Activated T-cell treated with anti-CD3 and anti-CD28 coated beads, Interleukin-2, amount 50 U/mL, for 24 hours (primary cell): ENCODE data around the gene SERPINB6.
"Not testable (repeated sequence)": the region's sequence is repeated elsewhere in the genome, so short reads cannot be mapped to it uniquely, and the experiment has no call there.

Experiments
- DNase-seq: peaks from one replicate; pipeline ENCODE4 v3.0.0-alpha.2; 2020
- H3K27ac Mint-ChIP-seq: 2 replicates; pipeline ENCODE4 v1.8.0; 2020; ENCODE audit warnings: mild to moderate bottlenecking, mixed read lengths
- H3K27me3 Mint-ChIP-seq: 2 replicates; pipeline ENCODE4 v1.8.0; 2020; ENCODE audit warnings: mixed read lengths
- H3K36me3 Mint-ChIP-seq: 2 replicates; pipeline ENCODE4 v1.8.0; 2020; ENCODE audit warnings: low read depth, mixed read lengths
- H3K4me1 Mint-ChIP-seq: 2 replicates; pipeline ENCODE4 v1.8.0; 2020; ENCODE audit warnings: low read depth, mixed read lengths
- H3K4me3 Mint-ChIP-seq: 2 replicates; pipeline ENCODE4 v1.8.0; 2020; ENCODE audit warnings: mild to moderate bottlenecking, moderate library complexity, mixed read lengths
- H3K9me3 Mint-ChIP-seq: 2 replicates; pipeline ENCODE4 v1.8.0; 2020; ENCODE audit warnings: mixed read lengths

The SERPINB6 gene

DNA sequence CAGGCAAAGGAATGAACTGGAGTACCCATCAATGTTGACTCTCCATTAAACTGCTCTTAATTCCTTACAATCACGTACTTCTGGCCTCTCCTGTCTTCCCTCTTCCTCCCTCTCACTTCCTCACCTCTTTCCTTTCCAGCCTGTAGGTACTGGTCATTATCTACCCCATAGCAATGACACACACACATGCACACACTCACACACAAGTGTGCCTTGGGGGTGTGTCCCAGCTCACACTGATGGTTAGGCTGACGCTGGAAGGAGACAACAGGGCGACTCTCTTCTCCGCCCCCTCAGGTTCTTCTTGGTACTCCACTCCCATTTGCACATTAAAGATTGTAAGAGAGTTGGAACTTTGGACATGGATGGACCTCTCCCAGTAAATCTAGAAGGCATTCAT lies 54.3 kb downstream of the SERPINB6 start:
- Mint-ChIP-seq H3K9me3 (no peaks in the 10 kb centered on the region), H3K4me1 (peaks cover 10% of the 10 kb centered on the region), H3K4me3 (no peak overlapping the region), H3K27me3 (no peaks in the 10 kb centered on the region), H3K27ac (no peak overlapping the region), H3K36me3 (no peaks in the 10 kb centered on the region)
- no peak for DNase-seq

DNA sequence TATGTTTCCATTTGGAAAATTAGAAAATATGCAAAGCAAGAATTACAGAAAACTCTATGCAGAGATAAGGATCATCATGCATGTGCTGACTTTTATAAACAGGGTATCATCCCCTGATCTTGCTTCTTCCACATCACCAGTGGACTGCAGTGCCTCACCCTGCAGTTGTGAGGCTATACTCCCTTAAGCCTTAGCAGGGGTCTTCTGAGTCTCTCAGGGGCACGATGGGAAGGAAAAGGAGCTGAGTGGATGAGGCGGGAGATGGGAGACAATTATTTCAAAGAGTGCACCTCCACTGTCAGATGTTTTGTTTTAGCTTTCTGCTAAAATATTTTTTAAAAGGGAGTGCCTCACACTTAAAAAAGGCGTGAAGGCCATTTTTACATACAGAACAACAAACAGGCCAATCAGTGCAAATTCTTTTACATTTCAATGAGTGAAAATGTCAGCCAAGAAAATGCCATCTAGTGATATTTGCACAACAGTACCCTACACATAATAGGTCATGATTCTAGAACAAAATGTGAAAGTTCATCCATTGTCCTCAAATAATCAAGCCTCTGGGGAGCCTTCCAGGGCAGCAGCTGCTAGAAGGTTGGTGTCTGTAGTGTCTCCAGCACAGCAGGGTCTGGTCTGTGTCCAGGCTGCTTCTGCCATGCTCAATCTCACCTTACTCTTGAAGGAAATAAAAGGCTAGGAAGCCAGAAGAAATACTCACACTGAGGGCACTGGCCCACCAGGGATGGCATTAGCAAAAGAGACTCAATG lies 55.0 kb downstream of the SERPINB6 start:
- DNase-seq = no peak
- H3K4me3 Mint-ChIP-seq = no peak overlapping the region
- H3K27me3 Mint-ChIP-seq = no peaks in the 10 kb centered on the region
- no peaks in the 10 kb centered on the region for H3K36me3 Mint-ChIP-seq
- H3K4me1 Mint-ChIP-seq = peaks cover 15% of the 10 kb centered on the region
- no peaks in the 10 kb centered on the region for H3K9me3 Mint-ChIP-seq
- H3K27ac Mint-ChIP-seq = no peak overlapping the region

DNA sequence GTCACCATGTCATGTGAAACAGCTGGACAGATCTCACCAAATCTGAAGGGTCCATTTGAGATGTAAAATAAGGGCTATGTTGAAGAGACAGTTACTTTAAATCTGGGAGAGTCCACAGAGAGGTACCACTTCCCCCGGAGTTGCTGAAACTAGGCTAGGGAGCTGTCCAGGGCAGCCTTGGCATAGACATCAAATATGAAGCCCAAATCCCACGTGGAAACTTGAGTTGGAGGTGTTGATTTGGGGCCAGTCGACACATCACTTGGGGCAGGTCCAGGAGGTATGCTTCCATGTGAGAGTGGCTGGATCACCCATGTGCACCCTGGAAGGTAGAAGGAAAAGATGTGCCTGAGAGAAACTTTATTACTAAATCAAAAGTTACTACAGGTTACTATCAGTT lies 56.2 kb downstream of the SERPINB6 start:
- Mint-ChIP-seq H3K4me3 (no peak overlapping the region), H3K27me3 (no peaks in the 10 kb centered on the region), H3K4me1 (peaks cover 25% of the 10 kb centered on the region), H3K36me3 (no peaks in the 10 kb centered on the region), H3K9me3 (no peaks in the 10 kb centered on the region), H3K27ac (no peak overlapping the region)
- DNase-seq = no peak

DNA sequence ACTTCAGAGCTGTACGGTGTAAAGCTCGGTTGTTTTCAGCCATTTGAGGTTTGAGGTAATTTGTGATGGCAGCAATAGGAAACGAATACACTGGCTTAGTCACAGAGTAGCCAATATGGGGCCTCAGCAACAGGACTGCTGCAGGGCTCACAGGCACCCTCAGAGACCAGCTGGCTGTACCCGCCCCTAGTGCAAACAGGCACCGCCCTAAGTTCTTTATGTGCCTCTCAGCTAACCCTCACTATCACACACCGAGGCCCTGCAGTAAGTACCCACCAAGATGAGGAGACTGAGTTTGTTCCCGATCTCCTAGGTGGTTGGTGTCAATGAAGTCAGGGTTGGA lies 57.1 kb downstream of the SERPINB6 start:
- H3K27me3 Mint-ChIP-seq = no peaks in the 10 kb centered on the region
- DNase-seq = no peak
- peaks cover 30% of the 10 kb centered on the region for H3K4me1 Mint-ChIP-seq
- H3K9me3 Mint-ChIP-seq = no peaks in the 10 kb centered on the region
- H3K36me3 Mint-ChIP-seq = no peaks in the 10 kb centered on the region
- H3K4me3 Mint-ChIP-seq = no peak overlapping the region
- H3K27ac Mint-ChIP-seq = no peak overlapping the region

GRCh38 chr6:2913621-2914317 lies 57.6 kb downstream of the SERPINB6 start:
- Mint-ChIP-seq H3K9me3 (no peaks in the 10 kb centered on the region), H3K36me3 (no peaks in the 10 kb centered on the region), H3K4me3 (no peak overlapping the region), H3K27ac (no peak overlapping the region), H3K4me1 (peaks cover 29% of the 10 kb centered on the region), H3K27me3 (no peaks in the 10 kb centered on the region)
- no peak for DNase-seq

GRCh38 chr6:2911171-2911570 lies 60.2 kb downstream of the SERPINB6 start:
- H3K9me3 Mint-ChIP-seq = no peaks in the 10 kb centered on the region
- peaks cover 43% of the 10 kb centered on the region for H3K4me1 Mint-ChIP-seq
- no peak overlapping the region for H3K4me3 Mint-ChIP-seq
- no peak overlapping the region for H3K27ac Mint-ChIP-seq
- H3K27me3 Mint-ChIP-seq = no peaks in the 10 kb centered on the region
- no peak for DNase-seq
- H3K36me3 Mint-ChIP-seq = no peaks in the 10 kb centered on the region

- no peaks in the 10 kb centered on the region for H3K9me3 Mint-ChIP-seq
- H3K27ac Mint-ChIP-seq = peak overlapping the region; percentile 60
- no peak for DNase-seq
- no peaks in the 10 kb centered on the region for H3K27me3 Mint-ChIP-seq
- peaks cover 43% of the 10 kb centered on the region for H3K4me1 Mint-ChIP-seq
- no peak overlapping the region for H3K4me3 Mint-ChIP-seq
- H3K36me3 Mint-ChIP-seq = no peaks in the 10 kb centered on the region
These were observed 61.6 kb downstream of the SERPINB6 start for GRCh38 chr6:2909718-2910117.

DNA sequence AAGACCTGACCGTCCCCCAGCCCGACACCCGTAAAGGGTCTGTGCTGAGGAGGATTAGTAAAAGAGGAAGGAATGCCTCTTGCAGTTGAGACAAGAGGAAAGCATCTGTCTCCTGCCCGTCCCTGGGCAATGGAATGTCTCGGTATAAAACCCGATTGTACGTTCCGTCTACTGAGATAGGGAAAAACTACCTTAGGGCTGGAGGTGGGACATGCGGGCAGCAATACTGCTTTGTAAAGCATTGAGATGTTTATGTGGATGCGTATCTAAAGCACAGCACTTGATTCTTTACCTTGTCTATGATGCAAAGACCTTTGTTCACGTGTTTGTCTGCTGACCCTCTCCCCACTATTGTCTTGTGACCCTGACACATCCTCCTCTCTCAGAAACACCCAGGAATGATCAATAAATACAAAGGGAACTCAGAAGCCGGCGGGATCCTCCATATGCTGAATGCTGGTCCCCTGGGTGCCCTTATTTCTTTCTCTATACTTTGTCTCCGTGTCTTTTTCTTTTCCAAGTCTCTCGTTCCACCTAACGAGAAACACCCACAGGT lies 62.2 kb downstream of the SERPINB6 start:
- H3K27ac Mint-ChIP-seq, DNase-seq, H3K4me3 Mint-ChIP-seq, H3K9me3 Mint-ChIP-seq, H3K27me3 Mint-ChIP-seq, H3K36me3 Mint-ChIP-seq: not testable (repeated sequence)
- H3K4me1 Mint-ChIP-seq = peaks cover 45% of the 10 kb centered on the region

DNA sequence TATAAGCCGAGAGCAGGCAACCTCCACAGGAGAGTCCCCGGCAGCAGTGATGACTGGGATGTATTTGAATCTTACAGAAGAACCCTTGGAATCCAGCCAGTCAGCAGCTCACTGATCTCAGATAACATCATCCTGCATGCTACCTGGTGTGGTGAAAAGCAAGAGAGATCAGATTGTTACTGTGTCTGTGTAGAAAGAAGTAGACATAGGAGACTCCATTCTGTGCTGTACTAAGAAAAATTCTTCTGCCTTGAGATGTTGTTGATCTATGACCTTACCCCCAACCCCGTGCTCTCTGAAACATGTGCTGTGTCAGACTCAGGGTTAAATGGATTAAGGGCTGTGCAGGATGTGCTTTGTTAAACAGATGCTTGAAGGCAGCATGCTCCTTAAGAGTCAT lies 62.9 kb downstream of the SERPINB6 start:
- peaks cover 45% of the 10 kb centered on the region for H3K4me1 Mint-ChIP-seq
- H3K9me3 Mint-ChIP-seq, H3K27me3 Mint-ChIP-seq, H3K4me3 Mint-ChIP-seq, H3K36me3 Mint-ChIP-seq, DNase-seq: not testable (repeated sequence)
- peak overlapping the region; percentile 23 for H3K27ac Mint-ChIP-seq

DNA sequence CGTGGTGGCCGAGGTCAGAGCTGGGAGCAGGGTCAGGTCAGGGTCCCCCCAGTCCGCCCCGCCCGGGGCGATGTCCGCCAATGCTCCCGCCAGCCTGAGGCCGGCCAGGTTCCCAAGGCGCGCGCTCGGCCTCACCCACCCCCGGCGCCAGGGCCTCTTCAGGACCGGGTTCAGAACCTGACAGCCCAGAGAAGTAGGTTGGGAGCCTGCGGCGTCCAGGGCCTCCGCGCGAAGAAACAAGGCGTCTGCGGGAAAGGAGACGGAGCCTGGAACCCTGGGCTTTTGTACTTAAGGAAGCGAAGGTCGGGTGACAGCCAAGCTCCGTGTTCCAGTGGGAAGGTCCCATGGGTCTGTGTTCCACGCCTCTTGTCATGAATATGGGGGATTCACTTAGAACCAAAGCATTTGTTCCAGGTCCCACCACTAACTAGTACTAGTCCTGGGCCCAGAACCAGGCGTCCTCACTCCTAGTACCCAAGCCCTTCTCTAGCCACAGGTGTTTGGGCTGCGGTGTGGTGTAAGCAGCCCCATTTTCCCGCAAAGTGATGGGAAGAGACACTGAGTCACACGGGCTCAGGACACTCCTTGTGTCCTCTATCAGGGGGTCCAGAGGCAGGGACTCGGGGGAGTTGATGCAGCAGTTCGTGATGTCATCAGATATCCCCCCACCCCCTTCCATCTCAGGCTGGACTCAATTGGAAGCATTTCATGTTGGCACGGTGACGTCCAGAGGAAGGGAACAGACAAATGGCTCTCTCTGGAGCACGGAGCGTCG lies 67.8 kb downstream of the SERPINB6 start:
- H3K27ac Mint-ChIP-seq = peak overlapping the region; percentile 96

DNA sequence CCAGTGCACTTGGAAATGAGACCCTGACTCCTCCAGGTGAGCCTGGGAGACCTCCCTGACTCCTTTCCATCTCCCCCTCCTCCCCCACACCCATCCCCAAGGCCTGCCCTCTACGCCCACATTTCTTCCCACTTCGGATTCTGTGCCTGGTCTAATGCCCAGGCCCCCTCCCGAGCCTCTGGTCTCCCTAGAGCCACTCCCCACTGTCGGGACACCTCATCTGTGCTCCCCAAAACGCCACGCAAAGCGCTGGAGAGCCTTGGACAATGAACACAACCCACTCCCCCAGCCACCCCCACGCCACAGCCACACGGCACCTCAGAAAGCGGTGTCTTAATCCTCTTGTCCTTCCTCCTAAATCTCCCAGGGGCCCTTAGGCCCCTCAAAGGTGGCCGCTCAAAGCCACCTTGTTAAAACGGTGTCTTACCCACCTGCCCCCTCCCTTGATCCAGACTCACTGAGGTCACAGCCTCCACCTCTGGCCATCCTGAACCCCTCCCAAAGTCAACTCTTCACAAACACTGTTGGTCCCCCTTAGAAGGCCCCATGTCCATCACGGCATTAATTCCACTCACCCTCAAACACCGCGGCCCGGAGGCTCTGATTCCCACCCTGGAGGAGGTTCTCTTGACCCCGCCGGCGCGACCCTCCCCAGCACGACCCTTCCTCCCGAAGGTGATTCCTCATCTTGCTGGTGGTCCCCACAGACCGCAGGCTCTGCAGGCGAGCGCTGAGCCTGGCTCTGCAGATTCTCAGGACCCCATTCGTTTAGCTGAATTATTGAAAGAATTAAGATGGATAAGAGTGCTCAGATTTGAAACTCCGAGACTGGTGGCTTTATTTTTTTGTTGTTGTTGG lies 69.5 kb downstream of the SERPINB6 start:
- not testable (repeated sequence) for H3K9me3 Mint-ChIP-seq, DNase-seq, H3K27me3 Mint-ChIP-seq
- Mint-ChIP-seq H3K4me3 (peak overlapping the region; percentile 96), H3K4me1 (peaks cover 52% of the 10 kb centered on the region), H3K27ac (peak overlapping the region; percentile 96), H3K36me3 (peaks cover 58% of the 10 kb centered on the region)

More for the DNA sequence above, 67.8 kb downstream of the SERPINB6 start:
- not testable (repeated sequence) for H3K9me3 Mint-ChIP-seq, DNase-seq, H3K27me3 Mint-ChIP-seq
- Mint-ChIP-seq H3K4me3 (peak overlapping the region; percentile 96), H3K4me1 (peaks cover 52% of the 10 kb centered on the region), H3K36me3 (peaks cover 40% of the 10 kb centered on the region)

DNA sequence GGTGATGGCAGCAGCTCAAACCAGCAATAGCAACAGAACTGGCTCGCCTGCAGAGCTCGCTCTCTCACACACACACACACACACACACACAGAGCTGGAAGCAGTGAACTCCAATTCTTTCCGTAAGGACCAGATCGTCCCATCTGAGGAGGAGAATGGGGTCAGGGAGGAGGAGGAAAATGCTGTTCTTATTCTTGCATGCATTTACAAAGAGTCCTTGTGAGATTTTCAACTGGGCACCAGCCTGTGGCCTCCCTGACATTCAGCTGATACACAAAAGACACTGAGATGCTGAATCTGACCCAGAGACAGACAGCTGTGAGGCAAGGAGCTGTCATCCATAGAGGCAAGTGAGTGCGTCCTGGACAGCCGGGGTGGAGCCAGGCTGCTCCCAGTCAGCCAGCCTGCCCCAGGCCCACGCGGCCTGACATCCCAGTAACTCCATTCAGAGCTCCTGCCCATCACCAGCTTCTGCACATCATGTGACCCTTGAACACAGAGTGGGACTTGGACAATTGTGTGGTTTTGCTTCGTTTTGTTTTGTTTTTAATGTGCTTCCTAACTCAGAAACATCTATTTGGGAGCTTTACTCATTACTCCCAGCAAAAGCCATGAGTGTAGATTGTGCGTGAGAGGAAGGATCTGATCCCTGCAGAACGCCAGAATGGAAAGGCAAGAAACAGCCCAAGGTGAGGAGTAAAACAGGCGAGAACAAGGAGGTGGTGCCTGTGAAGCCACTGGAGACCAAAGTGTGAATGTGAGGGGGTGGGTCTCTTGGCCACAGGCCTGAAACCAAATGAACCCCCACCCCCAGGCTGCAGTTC lies 70.3 kb downstream of the SERPINB6 start:
- H3K27ac Mint-ChIP-seq = peak overlapping the region; percentile 96
- DNase-seq = no peak
- H3K27me3 Mint-ChIP-seq = no peaks in the 10 kb centered on the region
- peaks cover 66% of the 10 kb centered on the region for H3K36me3 Mint-ChIP-seq
- peak overlapping the region; percentile 96 for H3K4me3 Mint-ChIP-seq
- H3K9me3 Mint-ChIP-seq = no peaks in the 10 kb centered on the region
- peaks cover 53% of the 10 kb centered on the region for H3K4me1 Mint-ChIP-seq

- peaks cover 72% of the 10 kb centered on the region for H3K36me3 Mint-ChIP-seq
- DNase-seq = no peak
- peak overlapping the region; percentile 96 for H3K4me3 Mint-ChIP-seq
- H3K9me3 Mint-ChIP-seq = no peaks in the 10 kb centered on the region
- H3K4me1 Mint-ChIP-seq = peaks cover 56% of the 10 kb centered on the region
- no peaks in the 10 kb centered on the region for H3K27me3 Mint-ChIP-seq
- H3K27ac Mint-ChIP-seq = peak overlapping the region; percentile 96
These were observed 71.1 kb downstream of the SERPINB6 start for GRCh38 chr6:2900221-2900807.
